T-cell (primary cell): Measurements from ENCODE around the gene PDXK. TPM values are rescaled to one million over a fixed set of nuclear protein-coding genes. Genes with fewer than 3 reads are reported as not detected.

ENCODE experiments used
- ATAC-seq, 4 experiments: fragments of 200-7000 bp in 3 of 4; fragments of 150-1000 bp in 1 of 4; cut with Tn5 transposase; replicated peaks in 1 of 4; 1 replicate in 3 of 4; 2 replicates in 1 of 4; pipeline ENCODE4 v1.10.0; 2021; ENCODE audit warnings: moderate library complexity in 3 of 4, mild to moderate bottlenecking in 2 of 4, moderate number of reproducible peaks in 1 of 4
- CTCF ChIA-PET, 2 donors: fragments of 300-600 bp; sonication (Branson Sonifier 250); formaldehyde crosslinking; loops; one replicate each; lab custom pipeline; 2022; ENCODE audit warnings: antibody characterized with exemption in 2 of 2; lab: Charles Lee
- POLR2A ChIA-PET, 2 donors: fragments of 300-600 bp; sonication (Branson Sonifier 250); formaldehyde crosslinking; loops; one replicate each; lab custom pipeline; 2022; ENCODE audit warnings: antibody characterized with exemption in 2 of 2; lab: Charles Lee
- DNase-seq, 35 experiments: peaks; one replicate each; pipeline versions ENCODE4 v3.0.0 to v3.0.0-alpha.2; 2013 to 2023
- H3K27ac ChIP-seq: one replicate; pipeline ENCODE4 v1.5.1; 2013; ENCODE audit warnings: low read length
- H3K27me3 ChIP-seq, 2 experiments: replicated peaks in 1 of 2; 1 replicate in 1 of 2; 2 replicates in 1 of 2; pipeline versions ENCODE4 v1.6.1 to v1.7.0; 2013; ENCODE audit warnings: low read length in 1 of 2, mixed read lengths in 1 of 2; ENCODE audit not compliant: control insufficient read depth in 2 of 2, insufficient read depth in 2 of 2; ENCODE audit errors: extremely low read depth in 1 of 2
- H3K36me3 ChIP-seq, 2 donors: 1 replicate in 1 of 2; 2 replicates in 1 of 2; pipeline versions ENCODE4 v1.6.1 to v1.7.0; 2013; ENCODE audit warnings: low read length in 1 of 2; ENCODE audit not compliant: control insufficient read depth in 2 of 2, insufficient read depth in 1 of 2; ENCODE audit errors: extremely low read depth in 1 of 2
- H3K4me1 ChIP-seq, 2 experiments: 1 replicate in 1 of 2; 2 replicates in 1 of 2; pipeline versions ENCODE4 v1.6.1 to v1.7.0; 2013; ENCODE audit warnings: low read length in 2 of 2, mixed read lengths in 1 of 2; ENCODE audit not compliant: insufficient read depth in 2 of 2, control insufficient read depth in 1 of 2; ENCODE audit errors: extremely low read depth in 1 of 2
- H3K4me3 ChIP-seq, 2 donors: 1 replicate in 1 of 2; 2 replicates in 1 of 2; pipeline versions ENCODE4 v1.5.1 to v1.7.0; 2013; ENCODE audit warnings: mild to moderate bottlenecking in 2 of 2, low read length in 1 of 2, moderate library complexity in 1 of 2; ENCODE audit not compliant: control insufficient read depth in 1 of 2; ENCODE audit errors: extremely low read depth in 1 of 2
- H3K9me3 ChIP-seq: 2 replicates; pipeline ENCODE4 v1.7.0; 2013
- H3K27ac Mint-ChIP-seq, 2 donors: one replicate each; pipeline ENCODE4 v1.8.0; 2020 to 2021; ENCODE audit warnings: mild to moderate bottlenecking in 2 of 2, mixed read lengths in 2 of 2
- H3K27me3 Mint-ChIP-seq, 2 donors: one replicate each; pipeline ENCODE4 v1.8.0; 2021 to 2022; ENCODE audit warnings: mixed read lengths in 2 of 2
- H3K36me3 Mint-ChIP-seq: one replicate; pipeline ENCODE4 v1.8.0; 2021; ENCODE audit warnings: mixed read lengths
- H3K4me1 Mint-ChIP-seq, 3 donors: one replicate each; pipeline ENCODE4 v1.8.0; 2020 to 2022; ENCODE audit warnings: mixed read lengths in 3 of 3, mild to moderate bottlenecking in 1 of 3
- H3K4me3 Mint-ChIP-seq, 3 donors: one replicate each; pipeline ENCODE4 v1.8.0; 2020 to 2022; ENCODE audit warnings: mild to moderate bottlenecking in 3 of 3, mixed read lengths in 3 of 3, moderate library complexity in 3 of 3
- H3K9me3 Mint-ChIP-seq, 3 donors: one replicate each; pipeline ENCODE4 v1.8.0; 2020 to 2022; ENCODE audit warnings: mixed read lengths in 3 of 3
- WGBS: methylation state at CpG from one replicate; pipeline ENCODE4 v1.1.5; 2013; ENCODE audit warnings: missing lambda C conversion rate; ENCODE audit not compliant: insufficient coverage; 5-methylcytosine and 5-hydroxymethylcytosine counted together
- total RNA-seq, 35 experiments: library from RNA in 6 of 35; stranded (reverse) in 6 of 35; fragments of 120-200 nt in 1 of 35; gene quantifications; one replicate each; pipeline versions ENCODE4 v1.2.1 to v1.2.4 and lab custom pipeline; 2013 to 2026

Gene PDXK
- total RNA-seq, 5 donors from 2014 or later (not counting 1 experiment from before 2014, with no cell fraction given) = 70.8 to 100 (median 80.2) TPM

GRCh38 chr21:43752758-43753438 is 34.0 kb downstream of the PDXK start:
- DNase-seq (no peak), ATAC-seq (no peak)
- no peaks in the 10 kb centered on the region for H3K9me3 Mint-ChIP-seq
- no peaks in the 10 kb centered on the region for H3K27me3 ChIP-seq
- H3K27ac ChIP-seq = no peak overlapping the region
- ChIA-PET CTCF (no interaction called here), POLR2A (no interaction called here)
- no peak overlapping the region for H3K4me3 Mint-ChIP-seq
- H3K4me3 ChIP-seq = no peak overlapping the region
- no peaks in the 10 kb centered on the region for H3K4me1 Mint-ChIP-seq
- no peaks in the 10 kb centered on the region for H3K27me3 Mint-ChIP-seq
- no peaks in the 10 kb centered on the region for H3K9me3 ChIP-seq
- peaks cover 11 to 56% of the 10 kb centered on the region in 2 donors for H3K36me3 ChIP-seq
- H3K4me1 ChIP-seq = peaks cover 0 to 3% of the 10 kb centered on the region in 2 experiments
- peaks cover 30% of the 10 kb centered on the region for H3K36me3 Mint-ChIP-seq
- 98% methylated on average over 27 of the region's 28 CpGs for WGBS
- H3K27ac Mint-ChIP-seq = no peak overlapping the region

- H3K27ac Mint-ChIP-seq = no peak overlapping the region
- H3K27me3 Mint-ChIP-seq = no peaks in the 10 kb centered on the region
- DNase-seq = no peak
- no peaks in the 10 kb centered on the region for H3K9me3 Mint-ChIP-seq
- Histone ChIP-seq H3K27me3 (no peaks in the 10 kb centered on the region), H3K36me3 (peaks cover 11 to 55% of the 10 kb centered on the region in 2 donors), H3K27ac (no peak overlapping the region), H3K4me1 (peaks cover 0 to 3% of the 10 kb centered on the region in 2 experiments), H3K4me3 (no peak overlapping the region), H3K9me3 (no peaks in the 10 kb centered on the region)
- WGBS = 96% methylated on average over 8 of the region's 16 CpGs
- no peak for ATAC-seq
- H3K36me3 Mint-ChIP-seq = peaks cover 30% of the 10 kb centered on the region
- ChIA-PET CTCF (no interaction called here), POLR2A (no interaction called here)
- no peaks in the 10 kb centered on the region for H3K4me1 Mint-ChIP-seq
- H3K4me3 Mint-ChIP-seq = no peak overlapping the region
Observed at GRCh38 chr21:43753439-43753799, 34.5 kb downstream of the PDXK start.

- Histone ChIP-seq H3K4me3 (no peak overlapping the region), H3K4me1 (no peaks in the 10 kb centered on the region), H3K36me3 (peaks cover 11 to 54% of the 10 kb centered on the region in 2 donors), H3K9me3 (no peaks in the 10 kb centered on the region), H3K27me3 (no peaks in the 10 kb centered on the region), H3K27ac (no peak overlapping the region)
- H3K27ac Mint-ChIP-seq = no peak overlapping the region
- 93% methylated on average over 26 of the region's 26 CpGs for WGBS
- ChIA-PET POLR2A (no interaction called here), CTCF (no interaction called here)
- peak overlapping the region in 1 of 3 donors; percentile 17 for H3K4me3 Mint-ChIP-seq
- H3K4me1 Mint-ChIP-seq = no peaks in the 10 kb centered on the region
- ATAC-seq (no peak), DNase-seq (no peak)
- H3K9me3 Mint-ChIP-seq = no peaks in the 10 kb centered on the region
- H3K27me3 Mint-ChIP-seq = no peaks in the 10 kb centered on the region
- peaks cover 33% of the 10 kb centered on the region for H3K36me3 Mint-ChIP-seq
Observed at GRCh38 chr21:43754948-43755781, 36.2 kb downstream of the PDXK start.

GRCh38 chr21:43755820-43756594 is 37.1 kb downstream of the PDXK start:
- H3K36me3 Mint-ChIP-seq = peaks cover 28% of the 10 kb centered on the region
- no peaks in the 10 kb centered on the region for H3K4me1 ChIP-seq
- no peaks in the 10 kb centered on the region for H3K9me3 Mint-ChIP-seq
- DNase-seq (no peak), ATAC-seq (no peak)
- 98% methylated on average over 30 of the region's 37 CpGs for WGBS
- no peaks in the 10 kb centered on the region for H3K27me3 ChIP-seq
- H3K9me3 ChIP-seq = no peaks in the 10 kb centered on the region
- H3K4me3 ChIP-seq = no peak overlapping the region
- CTCF ChIA-PET = no interaction called here
- H3K36me3 ChIP-seq = peaks cover 11 to 48% of the 10 kb centered on the region in 2 donors
- no peaks in the 10 kb centered on the region for H3K4me1 Mint-ChIP-seq
- POLR2A ChIA-PET = no interaction called here
- no peaks in the 10 kb centered on the region for H3K27me3 Mint-ChIP-seq
- H3K4me3 Mint-ChIP-seq = peak overlapping the region in 1 of 3 donors; percentile 17
- H3K27ac ChIP-seq = no peak overlapping the region
- no peak overlapping the region for H3K27ac Mint-ChIP-seq

GRCh38 chr21:43757601-43758000 is 38.7 kb downstream of the PDXK start:
- H3K4me3 Mint-ChIP-seq = no peak overlapping the region
- CTCF ChIA-PET = no interaction called here
- ATAC-seq = no peak
- POLR2A ChIA-PET = interaction anchor here in 1 of 2 donors (0.6 kb wide), 1 partner anchor 140 kb away, joined by 3 read pairs; no protein-coding TSS in a partner anchor
- no peaks in the 10 kb centered on the region for H3K27me3 Mint-ChIP-seq
- Histone ChIP-seq H3K4me1 (no peaks in the 10 kb centered on the region), H3K4me3 (no peak overlapping the region), H3K27ac (no peak overlapping the region), H3K27me3 (no peaks in the 10 kb centered on the region), H3K36me3 (peaks cover 11 to 44% of the 10 kb centered on the region in 2 donors), H3K9me3 (no peaks in the 10 kb centered on the region)
- H3K9me3 Mint-ChIP-seq = no peaks in the 10 kb centered on the region
- no peaks in the 10 kb centered on the region for H3K4me1 Mint-ChIP-seq
- no peak for DNase-seq
- H3K27ac Mint-ChIP-seq = no peak overlapping the region
- 98% methylated on average over 11 of the region's 16 CpGs for WGBS
- peaks cover 28% of the 10 kb centered on the region for H3K36me3 Mint-ChIP-seq

- H3K9me3 Mint-ChIP-seq = no peaks in the 10 kb centered on the region
- no peaks in the 10 kb centered on the region for H3K4me1 Mint-ChIP-seq
- H3K36me3 Mint-ChIP-seq = peaks cover 25% of the 10 kb centered on the region
- no peak overlapping the region for H3K4me3 Mint-ChIP-seq
- peaks cover 11 to 39% of the 10 kb centered on the region in 2 donors for H3K36me3 ChIP-seq
- H3K27ac Mint-ChIP-seq = no peak overlapping the region
- H3K27ac ChIP-seq = no peak overlapping the region
- WGBS = 91% methylated on average over 14 of the region's 18 CpGs
- ATAC-seq (no peak), DNase-seq (no peak)
- H3K9me3 ChIP-seq = no peaks in the 10 kb centered on the region
- H3K4me1 ChIP-seq = no peaks in the 10 kb centered on the region
- H3K27me3 Mint-ChIP-seq = no peaks in the 10 kb centered on the region
- H3K27me3 ChIP-seq = no peaks in the 10 kb centered on the region
- CTCF ChIA-PET = no interaction called here
- no peak overlapping the region for H3K4me3 ChIP-seq
- POLR2A ChIA-PET = no interaction called here
Observed at GRCh38 chr21:43758111-43758641, 39.2 kb downstream of the PDXK start.
